SK-N-SH (cell line): ENCODE data around the gene RABGGTA. TPM values are rescaled to one million over a fixed set of nuclear protein-coding genes. Genes with fewer than 3 reads are reported as not detected.

Source experiments
- CTCF ChIA-PET: fragments of 300-600, 350-600 bp; formaldehyde crosslinking; extraction: SDS; loops from one replicate; lab custom pipeline; 2021; lab: Yijun Ruan, JAX
- POLR2A ChIA-PET: fragments of 350-600 bp; sonication (Branson Sonifier 250); formaldehyde crosslinking; extraction: SDS; loops from one replicate; lab custom pipeline; 2020; ENCODE audit warnings: antibody characterized with exemption, inconsistent platforms; lab: Yijun Ruan, JAX
- DNase-seq: peaks from one replicate; pipeline ENCODE4 v3.0.0; 2012
- H2AFZ ChIP-seq: fragments of 200-600 bp; sonication (generic); 2 replicates; pipeline ENCODE4 v1.8.1; 2016; ENCODE audit warnings: antibody characterized with exemption, mild to moderate bottlenecking, low read depth
- H3F3A ChIP-seq: fragments of 200-600 bp; sonication (generic); replicated peaks from 2 replicates; pipeline ENCODE3; 2016; ENCODE audit warnings: antibody characterized with exemption, mild to moderate bottlenecking; ENCODE audit not compliant: insufficient read depth
- H3K27ac ChIP-seq, 2 experiments: fragments of 200-500 bp in 1 of 2; fragments of 200-600 bp in 1 of 2; sonication (Bioruptor generic) in 1 of 2; sonication (generic), shearing (Covaris generic) in 1 of 2; 2 replicates each; pipeline versions ENCODE4 v1.5.1 to v1.6.1; 2014 to 2016; ENCODE audit warnings: low read depth in 2 of 2, inconsistent platforms in 1 of 2, low read length in 1 of 2, mild to moderate bottlenecking in 1 of 2, mixed read lengths in 1 of 2
- H3K27me3 ChIP-seq: fragments of 200-600 bp; sonication (generic), shearing (Covaris generic); 2 replicates; pipeline ENCODE4 v1.6.1; 2016; ENCODE audit warnings: mixed run types; ENCODE audit not compliant: insufficient read depth
- H3K36me3 ChIP-seq, 2 experiments: fragments of 200-500 bp in 1 of 2; fragments of 200-600 bp in 1 of 2; sonication (Bioruptor generic) in 1 of 2; sonication (generic) in 1 of 2; replicated peaks in 1 of 2; 2 replicates each; pipeline versions ENCODE3 to v1.5.1; 2014 to 2016; ENCODE audit warnings: low read length in 1 of 2, mild to moderate bottlenecking in 1 of 2; ENCODE audit not compliant: insufficient read depth in 2 of 2, control insufficient read depth in 1 of 2
- H3K4me1 ChIP-seq, 2 experiments: fragments of 200-500 bp in 1 of 2; fragments of 200-600 bp in 1 of 2; sonication (Bioruptor generic) in 1 of 2; sonication (generic), shearing (Covaris generic) in 1 of 2; 2 replicates each; pipeline versions ENCODE4 v1.5.1 to v1.6.1; 2014 to 2016; ENCODE audit warnings: low read depth in 1 of 2, low read length in 1 of 2, mixed run types in 1 of 2; ENCODE audit not compliant: insufficient read depth in 2 of 2, control insufficient read depth in 1 of 2
- H3K4me2 ChIP-seq: fragments of 200-600 bp; sonication (generic), shearing (Covaris generic); 2 replicates; pipeline ENCODE4 v1.6.1; 2017; ENCODE audit warnings: mixed run types
- H3K4me3 ChIP-seq, 2 experiments: fragments of 200-500 bp in 1 of 2; fragments of 200-600 bp in 1 of 2; sonication (Bioruptor generic) in 1 of 2; sonication (generic), shearing (Covaris generic) in 1 of 2; 2 replicates each; pipeline versions ENCODE4 v1.5.1 to v1.8.1; 2014 to 2016; ENCODE audit warnings: low read depth in 2 of 2, inconsistent platforms in 1 of 2, low read length in 1 of 2, mild to moderate bottlenecking in 1 of 2, mixed read lengths in 1 of 2, moderate library complexity in 1 of 2
- H3K79me2 ChIP-seq: fragments of 200-600 bp; sonication (generic); 2 replicates; pipeline ENCODE4 v1.8.1; 2017; ENCODE audit warnings: mild to moderate bottlenecking; ENCODE audit not compliant: insufficient read depth
- H3K9ac ChIP-seq: fragments of 200-600 bp; sonication (generic); 2 replicates; pipeline ENCODE4 v1.6.1; 2017; ENCODE audit warnings: mixed run types
- H3K9me2 ChIP-seq: fragments of 200-600 bp; sonication (generic); 2 replicates; pipeline ENCODE4 v1.6.1; 2017; ENCODE audit warnings: mixed run types
- H3K9me3 ChIP-seq: fragments of 200-600 bp; sonication (generic); 2 replicates; pipeline ENCODE4 v1.6.1; 2017; ENCODE audit warnings: mixed run types, mild to moderate bottlenecking, moderate library complexity
- H4K20me1 ChIP-seq: fragments of 200-600 bp; sonication (generic); 2 replicates; pipeline ENCODE4 v1.6.1; 2017; ENCODE audit warnings: mild to moderate bottlenecking, mixed run types; ENCODE audit not compliant: insufficient read depth
- CHD2 ChIP-seq: fragments of 150-350 bp; IDR thresholded peaks from 2 replicates; pipeline ENCODE4 v1.6.1; 2018; ENCODE audit warnings: low read length; ENCODE audit not compliant: partially characterized antibody
- ELF1 ChIP-seq: IDR thresholded peaks from 2 replicates; pipeline ENCODE4 v1.4.0; 2012
- EP300 ChIP-seq, 2 experiments: IDR thresholded peaks; 2 replicates each; pipeline versions ENCODE4 v1.4.0 to v1.6.1; 2012; ENCODE audit warnings: borderline replicate concordance in 1 of 2, low read depth in 1 of 2, low read length in 1 of 2
- EZH2phosphoT487 ChIP-seq: fragments of 200-600 bp; sonication (generic); IDR thresholded peaks from 2 replicates; pipeline ENCODE4 v1.6.1; 2017; ENCODE audit warnings: low read depth, mixed run types, mild to moderate bottlenecking, antibody characterized with exemption, moderate library complexity, borderline replicate concordance
- FOSL2 ChIP-seq: IDR thresholded peaks from 2 replicates; pipeline ENCODE4 v1.4.0; 2012; ENCODE audit warnings: low read depth, mild to moderate bottlenecking, moderate library complexity, borderline replicate concordance
- FOXJ3 ChIP-seq: sonication (generic); formaldehyde crosslinking; IDR thresholded peaks from 2 replicates; pipeline ENCODE4 v1.5.1; 2020; ENCODE audit warnings: mild to moderate bottlenecking, missing genetic modification reagents
- FOXM1 ChIP-seq: IDR thresholded peaks from 2 replicates; pipeline ENCODE4 v1.4.0; 2012; ENCODE audit warnings: low read depth, mild to moderate bottlenecking
- GABPA ChIP-seq: IDR thresholded peaks from 2 replicates; pipeline ENCODE4 v1.4.0; 2012; ENCODE audit warnings: low read depth, mild to moderate bottlenecking
- GATA2 ChIP-seq: sonication (generic); formaldehyde crosslinking; IDR thresholded peaks from 2 replicates; pipeline ENCODE4 v1.5.0; 2020; ENCODE audit warnings: mild to moderate bottlenecking, missing genetic modification reagents
- JUND ChIP-seq: IDR thresholded peaks from 2 replicates; pipeline ENCODE4 v1.4.0; 2012
- MEF2A ChIP-seq: IDR thresholded peaks from 2 replicates; pipeline ENCODE4 v1.4.0; 2012; ENCODE audit warnings: low read depth, borderline replicate concordance
- MXI1 ChIP-seq: IDR thresholded peaks from 2 replicates; pipeline ENCODE4 v1.6.1; 2012; ENCODE audit warnings: mild to moderate bottlenecking, low read depth, low read length, improper control_type of control experiment
- NFIC ChIP-seq: IDR thresholded peaks from 2 replicates; pipeline ENCODE4 v1.4.0; 2012; ENCODE audit warnings: borderline replicate concordance
- RXRA ChIP-seq: IDR thresholded peaks from 2 replicates; pipeline ENCODE4 v1.4.0; 2012; ENCODE audit warnings: low read depth, mild to moderate bottlenecking, borderline replicate concordance
- SIN3A ChIP-seq: IDR thresholded peaks from 2 replicates; pipeline ENCODE4 v1.6.1; 2012; ENCODE audit warnings: low read depth, mild to moderate bottlenecking, low read length, moderate library complexity, borderline replicate concordance
- TAF1 ChIP-seq: IDR thresholded peaks from 2 replicates; pipeline ENCODE4 v1.6.1; 2012; ENCODE audit warnings: low read depth, mild to moderate bottlenecking, low read length, moderate library complexity, borderline replicate concordance
- TCF12 ChIP-seq: IDR thresholded peaks from 2 replicates; pipeline ENCODE4 v1.4.0; 2012
- TEAD4 ChIP-seq: IDR thresholded peaks from 2 replicates; pipeline ENCODE4 v1.4.0; 2012; ENCODE audit warnings: mild to moderate bottlenecking, borderline replicate concordance; ENCODE audit not compliant: insufficient read depth
- YY1 ChIP-seq: IDR thresholded peaks from 2 replicates; pipeline ENCODE4 v1.4.0; 2012; ENCODE audit warnings: low read depth, mild to moderate bottlenecking
- WGBS: methylation state at CpG from one replicate; pipeline ENCODE4 v1.1.6; 2017; ENCODE audit warnings: low lambda C conversion rate; 5-methylcytosine and 5-hydroxymethylcytosine counted together
- polyA plus RNA-seq, 3 experiments: library from polyadenylated mRNA; depleted of rRNA; stranded (reverse); fragments of >200 nt; gene quantifications; 2 replicates each; pipeline ENCODE4 v1.2.3, GENCODE V29; 2012
- TF ChIP-seq, protein P1 (sequence below): IDR thresholded peaks from 2 replicates; pipeline ENCODE4; 2012
- TF ChIP-seq, protein P2 (sequence below): IDR thresholded peaks from 2 replicates; pipeline ENCODE4 v1.6.1; 2012; ENCODE audit warnings: mild to moderate bottlenecking, low read depth, low read length, moderate library complexity
- TF ChIP-seq, protein P3 (sequence below): IDR thresholded peaks from 2 replicates; pipeline ENCODE4 v1.4.0; 2012; ENCODE audit warnings: low read depth, borderline replicate concordance
- TF ChIP-seq, protein P4 (sequence below): IDR thresholded peaks from 2 replicates; pipeline ENCODE4 v1.4.0; 2012; ENCODE audit warnings: low read depth, borderline replicate concordance
- TF ChIP-seq, protein P5 (sequence below): fragments of 150-350 bp; IDR thresholded peaks from 2 replicates; pipeline ENCODE4 v1.6.1; 2016; ENCODE audit warnings: mild to moderate bottlenecking, low read depth, low read length

Gene RABGGTA
- 54.9 and 59.4 TPM in 2 replicates for polyA plus RNA-seq (2012; rRNA removed)
- polyA plus RNA-seq (2012; cell fraction: cytosol; rRNA removed), result 14.4 and 23.2 TPM in 2 replicates
- 193 and 263 TPM in 2 replicates for polyA plus RNA-seq (2012; cell fraction: nucleus; rRNA removed)

DNA sequence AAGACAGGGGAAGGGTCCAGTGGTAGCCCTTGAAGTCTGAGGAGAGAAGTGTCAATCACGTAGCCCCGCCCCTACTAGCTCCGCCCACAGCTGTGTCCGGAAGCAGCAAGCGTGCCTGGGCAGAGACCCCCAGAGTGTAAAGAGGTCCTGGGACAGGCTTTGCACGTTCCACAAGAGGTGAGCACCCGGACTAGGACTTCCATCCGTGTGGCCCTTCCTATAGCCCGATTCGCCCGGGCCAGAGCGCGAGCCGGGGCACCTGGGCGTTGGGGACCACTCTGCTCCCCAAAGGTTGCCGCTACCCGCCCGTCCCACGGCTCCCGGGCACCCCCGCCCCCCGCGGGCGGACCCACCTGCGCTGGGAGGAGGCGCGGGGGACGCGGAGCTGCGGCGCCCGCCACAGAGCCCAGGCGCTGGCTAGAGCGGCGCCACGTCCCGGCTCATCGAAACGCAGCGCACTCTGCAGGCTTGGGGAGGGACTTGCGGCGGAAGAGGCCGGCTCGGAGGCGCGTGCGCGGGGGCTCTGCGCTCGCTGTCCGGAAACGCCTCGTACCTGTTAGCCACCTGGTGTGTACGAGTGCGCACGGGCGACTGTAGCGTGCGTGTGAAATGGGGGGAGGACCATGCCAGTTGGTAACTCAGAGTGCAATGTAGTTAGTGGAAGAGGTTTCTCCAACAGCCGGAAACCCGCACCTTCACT lies at the start of gene RABGGTA:
RABGGTA (minus strand) TSS at position 464 of the 700 bp plus-strand sequence. CDS start 482 bp downstream, outside the sequence.
- Histone ChIP-seq H3K36me3 (peaks cover 0 to 22% of the 10 kb centered on the region in 2 experiments), H3K27me3 (no peaks in the 10 kb centered on the region), H3K4me2 (peak within 1 kb of the TSS; percentile 88), H3F3A (no peaks in the 10 kb centered on the region), H3K9me3 (no peaks in the 10 kb centered on the region), H3K27ac (peak within 1 kb of the TSS; percentile 87 to 95), H3K4me1 (peaks cover 6 to 10% of the 10 kb centered on the region in 2 experiments; a peak in 2 of 4 replicates), H3K9ac (peak within 1 kb of the TSS; percentile 97), H3K79me2 (no peaks in the 10 kb centered on the region; the same call in 1 of the 2 replicates), H3K9me2 (no peaks in the 10 kb centered on the region), H4K20me1 (no peaks in the 10 kb centered on the region), H2AFZ (peak within 1 kb of the TSS; percentile 96), H3K4me3 (peak within 1 kb of the TSS; percentile 82 to 83)
- POLR2A ChIA-PET, result interaction anchor here (0.7 to 1.7 kb wide), 13 partner anchors 9 to 157 kb away, joined by 3 to 23 read pairs (median 4); partner anchors contain the start of genes CHMP4A, DHRS1, MDP1 and NOP9
- DNase-seq, result peak; percentile 97
- WGBS, result 4% methylated on average over 13 of the region's 61 CpGs
- CTCF ChIA-PET, result interaction anchor here (0.5 to 4.9 kb wide), 14 partner anchors 8 to 57 kb away, joined by 3 to 37 read pairs (median 4); partner anchors contain the start of genes CIDEB and TINF2
- TF ChIP-seq, protein P1, sequence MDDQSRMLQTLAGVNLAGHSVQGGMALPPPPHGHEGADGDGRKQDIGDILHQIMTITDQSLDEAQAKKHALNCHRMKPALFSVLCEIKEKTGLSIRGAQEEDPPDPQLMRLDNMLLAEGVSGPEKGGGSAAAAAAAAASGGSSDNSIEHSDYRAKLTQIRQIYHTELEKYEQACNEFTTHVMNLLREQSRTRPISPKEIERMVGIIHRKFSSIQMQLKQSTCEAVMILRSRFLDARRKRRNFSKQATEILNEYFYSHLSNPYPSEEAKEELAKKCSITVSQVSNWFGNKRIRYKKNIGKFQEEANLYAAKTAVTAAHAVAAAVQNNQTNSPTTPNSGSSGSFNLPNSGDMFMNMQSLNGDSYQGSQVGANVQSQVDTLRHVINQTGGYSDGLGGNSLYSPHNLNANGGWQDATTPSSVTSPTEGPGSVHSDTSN, result peak; percentile 94
- TF ChIP-seq ELF1 (peak; percentile 59), TEAD4 (no peak), YY1 (no peak), EP300 (IDR thresholded peaks at IDR 0.05; ENCODE audit: borderline replicate concordance in 1 of 2, low read depth in 1 of 2, low read length in 1 of 2) (peak in 1 of 2 experiments; percentile 62; a peak in 2 of 4 replicates), EZH2phosphoT487 (no peak), GATA2 (CRISPR knock-in tag) (no peak), SIN3A (no peak; the same call in 1 of the 2 replicates), MEF2A (no peak), FOXJ3 (CRISPR knock-in tag) (no peak), RXRA (no peak), FOSL2 (no peak), TCF12 (no peak), NFIC (no peak), TAF1 (peak; percentile 84), GABPA (peak; percentile 68), CHD2 (peak; percentile 81), MXI1 (peak; percentile 85; the same call in 1 of the 2 replicates), JUND (no peak), FOXM1 (no peak)
- TF ChIP-seq, protein P2, sequence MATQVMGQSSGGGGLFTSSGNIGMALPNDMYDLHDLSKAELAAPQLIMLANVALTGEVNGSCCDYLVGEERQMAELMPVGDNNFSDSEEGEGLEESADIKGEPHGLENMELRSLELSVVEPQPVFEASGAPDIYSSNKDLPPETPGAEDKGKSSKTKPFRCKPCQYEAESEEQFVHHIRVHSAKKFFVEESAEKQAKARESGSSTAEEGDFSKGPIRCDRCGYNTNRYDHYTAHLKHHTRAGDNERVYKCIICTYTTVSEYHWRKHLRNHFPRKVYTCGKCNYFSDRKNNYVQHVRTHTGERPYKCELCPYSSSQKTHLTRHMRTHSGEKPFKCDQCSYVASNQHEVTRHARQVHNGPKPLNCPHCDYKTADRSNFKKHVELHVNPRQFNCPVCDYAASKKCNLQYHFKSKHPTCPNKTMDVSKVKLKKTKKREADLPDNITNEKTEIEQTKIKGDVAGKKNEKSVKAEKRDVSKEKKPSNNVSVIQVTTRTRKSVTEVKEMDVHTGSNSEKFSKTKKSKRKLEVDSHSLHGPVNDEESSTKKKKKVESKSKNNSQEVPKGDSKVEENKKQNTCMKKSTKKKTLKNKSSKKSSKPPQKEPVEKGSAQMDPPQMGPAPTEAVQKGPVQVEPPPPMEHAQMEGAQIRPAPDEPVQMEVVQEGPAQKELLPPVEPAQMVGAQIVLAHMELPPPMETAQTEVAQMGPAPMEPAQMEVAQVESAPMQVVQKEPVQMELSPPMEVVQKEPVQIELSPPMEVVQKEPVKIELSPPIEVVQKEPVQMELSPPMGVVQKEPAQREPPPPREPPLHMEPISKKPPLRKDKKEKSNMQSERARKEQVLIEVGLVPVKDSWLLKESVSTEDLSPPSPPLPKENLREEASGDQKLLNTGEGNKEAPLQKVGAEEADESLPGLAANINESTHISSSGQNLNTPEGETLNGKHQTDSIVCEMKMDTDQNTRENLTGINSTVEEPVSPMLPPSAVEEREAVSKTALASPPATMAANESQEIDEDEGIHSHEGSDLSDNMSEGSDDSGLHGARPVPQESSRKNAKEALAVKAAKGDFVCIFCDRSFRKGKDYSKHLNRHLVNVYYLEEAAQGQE, result 0 out of 2 replicates have a peak, but pooled peaks have one; percentile 44
- TF ChIP-seq, protein P3, sequence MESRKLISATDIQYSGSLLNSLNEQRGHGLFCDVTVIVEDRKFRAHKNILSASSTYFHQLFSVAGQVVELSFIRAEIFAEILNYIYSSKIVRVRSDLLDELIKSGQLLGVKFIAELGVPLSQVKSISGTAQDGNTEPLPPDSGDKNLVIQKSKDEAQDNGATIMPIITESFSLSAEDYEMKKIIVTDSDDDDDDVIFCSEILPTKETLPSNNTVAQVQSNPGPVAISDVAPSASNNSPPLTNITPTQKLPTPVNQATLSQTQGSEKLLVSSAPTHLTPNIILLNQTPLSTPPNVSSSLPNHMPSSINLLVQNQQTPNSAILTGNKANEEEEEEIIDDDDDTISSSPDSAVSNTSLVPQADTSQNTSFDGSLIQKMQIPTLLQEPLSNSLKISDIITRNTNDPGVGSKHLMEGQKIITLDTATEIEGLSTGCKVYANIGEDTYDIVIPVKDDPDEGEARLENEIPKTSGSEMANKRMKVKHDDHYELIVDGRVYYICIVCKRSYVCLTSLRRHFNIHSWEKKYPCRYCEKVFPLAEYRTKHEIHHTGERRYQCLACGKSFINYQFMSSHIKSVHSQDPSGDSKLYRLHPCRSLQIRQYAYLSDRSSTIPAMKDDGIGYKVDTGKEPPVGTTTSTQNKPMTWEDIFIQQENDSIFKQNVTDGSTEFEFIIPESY, result no peak
- TF ChIP-seq, protein P4, sequence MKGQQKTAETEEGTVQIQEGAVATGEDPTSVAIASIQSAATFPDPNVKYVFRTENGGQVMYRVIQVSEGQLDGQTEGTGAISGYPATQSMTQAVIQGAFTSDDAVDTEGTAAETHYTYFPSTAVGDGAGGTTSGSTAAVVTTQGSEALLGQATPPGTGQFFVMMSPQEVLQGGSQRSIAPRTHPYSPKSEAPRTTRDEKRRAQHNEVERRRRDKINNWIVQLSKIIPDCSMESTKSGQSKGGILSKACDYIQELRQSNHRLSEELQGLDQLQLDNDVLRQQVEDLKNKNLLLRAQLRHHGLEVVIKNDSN, result 0 out of 2 replicates have a peak, but pooled peaks have one; percentile 13
- TF ChIP-seq, protein P5, sequence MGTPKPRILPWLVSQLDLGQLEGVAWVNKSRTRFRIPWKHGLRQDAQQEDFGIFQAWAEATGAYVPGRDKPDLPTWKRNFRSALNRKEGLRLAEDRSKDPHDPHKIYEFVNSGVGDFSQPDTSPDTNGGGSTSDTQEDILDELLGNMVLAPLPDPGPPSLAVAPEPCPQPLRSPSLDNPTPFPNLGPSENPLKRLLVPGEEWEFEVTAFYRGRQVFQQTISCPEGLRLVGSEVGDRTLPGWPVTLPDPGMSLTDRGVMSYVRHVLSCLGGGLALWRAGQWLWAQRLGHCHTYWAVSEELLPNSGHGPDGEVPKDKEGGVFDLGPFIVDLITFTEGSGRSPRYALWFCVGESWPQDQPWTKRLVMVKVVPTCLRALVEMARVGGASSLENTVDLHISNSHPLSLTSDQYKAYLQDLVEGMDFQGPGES, result no peak
